NCI-H82 treated with DMSO at 0.1 percent for 48 hours (cell line): ENCODE data around the gene MORN4.

Source experiments
- DNase-seq: peaks from one replicate; lab custom pipeline; 2025; ENCODE audit not compliant: unreplicated experiment; lab: John Stamatoyannopoulos, UW

MORN4 gene

DNA sequence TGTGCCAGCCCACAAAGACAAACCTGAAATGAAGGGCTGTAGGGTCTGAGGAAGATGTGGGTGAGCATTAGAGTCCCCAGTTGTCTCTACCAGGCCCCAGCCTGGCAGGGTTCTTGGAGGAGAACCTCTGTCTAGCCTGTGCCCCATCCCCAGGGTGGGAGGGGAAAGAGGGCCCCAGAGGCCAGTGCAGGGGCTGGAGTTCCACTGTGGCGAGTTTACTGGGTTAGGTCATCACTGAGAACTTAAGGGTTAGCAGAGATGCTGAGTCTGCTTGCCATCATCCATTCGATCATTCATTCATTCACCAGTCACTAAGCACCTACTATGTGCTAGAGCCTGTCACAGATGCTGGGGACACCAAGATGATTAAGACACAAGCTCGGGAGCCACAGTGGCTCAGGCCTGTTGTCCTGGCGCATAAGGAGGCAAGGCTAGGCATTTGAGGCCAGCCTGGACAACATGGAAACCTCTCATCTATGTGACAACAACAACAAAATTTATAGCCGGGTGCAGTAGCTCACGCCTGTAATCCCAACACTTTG is 58.1 kb downstream of the MORN4 start:
- DNase-seq, result no peak

DNA sequence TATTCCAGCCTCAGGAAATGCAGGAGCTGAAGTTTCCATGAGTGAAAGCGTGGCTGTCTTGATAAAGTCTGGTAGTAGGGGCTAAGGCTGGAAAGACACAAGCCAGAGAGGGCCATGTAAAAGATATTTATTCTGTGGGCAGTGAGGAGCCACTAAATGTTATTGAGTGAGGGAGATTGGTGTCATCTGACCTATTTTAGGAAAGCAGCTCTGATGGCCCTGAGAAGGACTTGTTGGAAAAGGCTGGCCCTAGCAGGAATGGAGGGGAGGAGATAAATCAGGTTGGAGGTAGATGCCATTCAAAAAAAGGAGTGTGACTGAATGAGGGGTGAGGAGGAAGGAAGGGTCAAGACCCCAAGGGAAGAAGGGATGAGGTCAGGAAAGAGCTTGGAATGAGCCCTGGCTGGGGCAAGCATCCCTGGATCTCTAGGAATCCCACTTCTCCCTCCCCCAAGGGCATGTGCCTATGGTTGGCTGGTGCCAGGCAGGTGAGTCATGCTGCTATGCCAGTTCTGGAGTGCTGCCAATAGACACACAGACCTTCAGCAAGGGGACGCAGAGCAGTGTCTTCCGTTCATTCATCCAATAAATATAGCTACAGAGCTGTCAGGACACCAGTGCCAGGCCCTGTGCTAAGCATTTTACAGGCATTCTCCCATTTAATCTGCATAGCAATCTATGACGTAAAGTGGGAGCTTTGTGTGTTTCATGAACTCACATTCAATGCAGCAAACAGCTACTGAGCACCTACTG is 58.8 kb downstream of the MORN4 start:
- no peak for DNase-seq

DNA sequence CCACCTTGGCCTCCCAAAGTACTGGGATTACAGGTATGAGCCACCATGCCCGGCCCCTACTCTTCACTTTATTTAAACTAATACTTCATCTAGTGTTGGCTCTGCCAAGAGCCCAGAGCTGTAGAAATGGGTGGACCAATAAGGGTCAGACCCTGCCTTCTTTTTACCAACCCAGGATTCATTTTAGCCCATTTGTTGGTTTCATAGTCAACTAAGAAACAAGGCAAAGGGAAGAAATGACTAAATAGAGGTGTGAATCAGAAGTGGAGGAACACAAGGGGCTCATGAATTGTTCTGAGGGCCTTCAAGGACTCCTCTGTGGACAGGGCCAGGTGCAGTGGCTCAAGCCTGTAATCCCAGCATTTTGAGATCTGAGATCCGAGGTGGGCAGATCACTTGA is 59.6 kb downstream of the MORN4 start:
- no peak for DNase-seq

DNA sequence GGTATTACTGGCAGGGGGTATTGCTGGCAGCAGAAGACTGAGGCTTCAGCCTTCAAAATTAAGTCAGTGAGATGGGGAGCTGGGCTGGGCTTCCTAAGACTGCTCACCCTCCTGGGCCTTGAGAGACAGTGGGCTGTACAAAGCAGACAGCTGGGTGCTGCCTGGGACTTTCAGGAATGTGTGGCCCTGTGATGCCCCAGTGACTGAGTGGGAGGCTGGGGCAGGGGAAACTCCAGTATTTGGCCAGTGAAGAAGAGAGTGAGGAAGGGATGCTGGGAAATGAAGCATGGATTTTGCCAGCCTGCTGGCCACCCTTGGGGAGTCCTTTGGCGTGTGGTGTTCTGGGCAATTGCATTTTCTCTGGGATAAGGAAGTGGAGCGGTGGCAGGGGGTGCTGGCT is 60.3 kb downstream of the MORN4 start:
- no peak for DNase-seq

DNA sequence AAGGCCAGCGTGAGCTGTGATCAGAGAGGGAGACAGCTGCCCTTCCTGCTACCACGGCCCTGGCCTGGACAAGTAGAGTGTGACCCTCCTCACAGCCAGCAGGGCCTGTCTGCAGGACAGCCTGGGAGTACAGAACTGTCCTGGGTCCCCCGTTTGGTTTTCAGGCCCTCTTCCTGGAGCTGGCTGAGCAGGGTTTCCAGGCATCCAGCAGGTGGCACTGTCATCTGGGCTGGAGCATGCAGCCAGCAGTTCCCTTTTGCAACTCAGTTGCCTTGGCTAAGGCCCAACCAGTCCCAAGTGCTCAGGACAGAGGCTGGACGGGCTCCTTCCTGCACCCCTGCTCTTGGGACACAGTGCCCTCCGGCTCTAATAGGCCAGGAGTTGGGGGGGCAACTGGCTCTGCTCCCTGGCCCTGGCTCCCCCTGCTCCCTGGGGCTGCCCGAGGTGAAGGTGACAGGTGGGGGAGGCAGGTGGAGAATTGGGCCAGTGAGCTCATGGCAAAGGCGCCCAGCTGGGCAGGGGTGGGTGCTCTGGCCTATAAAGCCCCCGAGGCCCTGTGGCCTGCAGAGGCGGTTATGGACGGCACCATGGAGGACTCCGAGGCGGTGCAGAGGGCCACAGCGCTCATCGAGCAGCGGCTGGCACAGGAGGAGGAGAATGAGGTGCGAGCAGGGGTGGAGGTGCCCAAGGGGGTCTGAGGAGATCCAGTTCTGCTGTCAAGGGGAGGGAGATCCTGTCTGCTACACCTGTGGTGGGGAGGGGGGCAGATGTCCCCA is 60.9 kb downstream of the MORN4 start, which contains the start of gene ANKRD2:
Gene ANKRD2, plus strand, starts transcription at position 566 of the 776 bp plus-strand sequence. Its CDS starts 10 bp downstream, at position 576.
- DNase-seq, result no peak

DNA sequence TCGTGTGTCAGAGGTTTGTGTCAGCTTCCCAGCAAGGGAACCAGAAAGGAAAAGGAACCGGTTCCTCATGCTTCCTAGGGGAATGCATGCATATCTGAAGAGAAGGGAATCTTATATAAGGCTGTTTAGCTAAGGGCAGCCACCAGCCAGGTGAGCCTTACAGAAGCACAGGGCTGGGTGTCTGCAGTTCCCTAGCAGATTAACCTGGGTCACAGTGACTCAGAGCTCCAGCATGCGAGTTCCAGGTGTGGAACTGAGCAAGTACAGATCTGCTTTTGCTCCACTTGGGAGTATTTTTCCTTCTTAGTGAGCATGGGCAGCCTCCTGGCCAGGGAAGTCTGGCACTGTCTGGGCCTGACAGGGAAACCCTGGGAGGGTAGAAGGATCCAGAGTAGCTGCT is 61.7 kb downstream of the MORN4 start:
- DNase-seq, result no peak

DNA sequence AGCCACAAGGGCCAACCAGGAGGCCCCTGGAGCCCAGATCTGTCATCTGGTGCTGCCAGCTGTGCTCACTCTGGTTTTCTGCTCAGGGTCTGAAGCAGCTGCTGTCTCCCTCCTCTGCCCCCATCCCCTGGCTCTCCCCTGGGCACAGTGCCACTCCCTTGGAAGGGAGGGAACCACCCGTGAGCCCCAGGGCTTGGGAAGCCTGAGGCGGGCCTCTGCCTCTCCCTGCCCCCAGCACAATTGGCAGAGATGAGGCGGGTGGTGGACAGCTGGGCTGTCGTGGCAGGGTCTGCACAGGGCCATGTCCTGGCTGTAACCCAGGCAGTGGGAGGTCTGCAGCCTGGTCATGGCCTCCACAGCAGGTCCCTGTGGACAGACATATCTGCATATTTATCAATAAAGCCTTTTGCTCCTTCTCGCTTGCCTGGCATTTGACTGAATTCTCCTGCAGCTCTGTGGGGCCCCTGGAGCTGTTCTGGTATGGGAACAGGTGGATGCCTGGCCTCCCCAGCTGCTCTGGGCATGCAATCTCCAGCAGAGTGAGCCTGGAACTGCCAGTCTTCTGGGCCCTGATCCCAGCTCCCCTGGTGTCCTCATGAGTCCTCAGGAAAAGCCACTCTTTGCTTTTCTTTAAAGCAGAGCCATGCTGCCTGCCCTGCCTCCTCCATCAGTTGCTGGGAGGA is 62.4 kb downstream of the MORN4 start:
- DNase-seq, result no peak

DNA sequence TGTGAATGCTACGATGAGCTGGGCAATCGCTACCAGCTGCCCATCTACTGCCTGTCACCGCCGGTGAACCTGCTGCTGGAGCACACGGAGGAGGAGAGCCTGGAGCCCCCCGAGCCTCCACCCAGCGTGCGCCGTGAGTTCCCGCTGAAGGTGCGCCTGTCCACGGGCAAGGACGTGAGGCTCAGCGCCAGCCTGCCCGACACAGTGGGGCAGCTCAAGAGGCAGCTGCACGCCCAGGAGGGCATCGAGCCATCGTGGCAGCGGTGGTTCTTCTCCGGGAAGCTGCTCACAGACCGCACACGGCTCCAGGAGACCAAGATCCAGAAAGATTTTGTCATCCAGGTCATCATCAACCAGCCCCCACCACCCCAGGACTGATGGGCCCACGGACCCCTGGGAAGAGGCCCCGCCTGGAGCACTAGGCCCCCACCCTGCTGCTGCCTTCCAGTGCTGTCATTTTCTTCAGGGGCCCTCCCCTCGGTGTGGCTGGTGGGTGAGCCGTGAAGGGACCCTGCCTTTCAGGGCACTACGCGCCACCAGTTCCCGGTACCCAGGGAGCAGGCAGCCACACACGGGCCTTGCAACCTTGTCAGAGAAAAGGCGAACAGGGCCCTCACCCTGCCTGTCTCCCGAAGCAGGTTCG is 63.0 kb downstream of the MORN4 start:
- DNase-seq, result no peak

DNA sequence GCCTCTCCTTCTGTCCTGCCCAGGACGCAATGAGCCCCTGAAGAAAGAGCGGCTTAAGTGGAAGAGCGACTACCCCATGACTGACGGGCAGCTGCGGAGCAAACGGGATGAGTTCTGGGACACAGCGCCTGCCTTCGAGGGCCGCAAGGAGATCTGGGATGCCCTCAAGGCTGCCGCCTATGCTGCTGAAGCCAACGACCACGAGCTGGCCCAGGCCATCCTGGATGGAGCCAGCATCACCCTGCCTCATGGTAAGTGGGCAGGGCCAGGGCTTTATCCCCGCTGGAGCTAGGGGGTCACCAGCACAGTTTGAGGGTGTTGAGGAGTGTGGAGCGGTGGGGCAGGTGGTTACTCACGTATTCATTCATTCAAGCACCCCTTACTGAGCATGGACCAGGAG is 65.4 kb downstream of the MORN4 start:
- DNase-seq, result no peak

DNA sequence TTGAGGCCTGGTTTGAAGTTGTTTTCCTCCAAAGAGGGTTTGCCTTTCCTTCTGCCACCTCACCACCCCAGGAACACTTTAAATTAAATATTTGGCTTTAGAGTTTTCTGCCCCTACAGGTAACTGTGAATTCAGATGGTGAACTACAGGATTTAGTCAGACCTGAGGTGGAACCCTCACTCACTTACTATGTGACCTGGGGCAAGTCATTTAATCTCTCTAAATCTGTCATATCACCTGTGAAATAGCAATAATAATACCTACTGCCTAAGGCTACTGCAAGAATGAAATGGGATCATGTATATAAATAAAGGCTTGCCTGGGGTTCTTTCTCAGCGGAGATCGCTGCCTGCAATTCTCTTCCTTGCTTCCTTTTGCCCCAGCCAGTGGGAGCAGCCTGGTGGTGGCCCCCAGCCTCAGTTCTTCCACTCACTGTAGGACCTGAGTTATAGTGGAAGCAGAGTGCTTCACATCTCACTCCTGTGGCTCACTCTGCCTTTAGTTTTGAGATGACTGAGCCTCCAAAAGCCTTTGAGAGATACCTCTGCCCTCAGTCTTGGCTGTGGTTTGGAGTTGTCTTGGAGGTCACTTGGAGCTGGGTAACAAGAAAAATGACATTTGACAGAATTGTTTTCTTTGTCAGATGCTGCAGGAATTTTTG is 66.8 kb downstream of the MORN4 start:
- no peak for DNase-seq

DNA sequence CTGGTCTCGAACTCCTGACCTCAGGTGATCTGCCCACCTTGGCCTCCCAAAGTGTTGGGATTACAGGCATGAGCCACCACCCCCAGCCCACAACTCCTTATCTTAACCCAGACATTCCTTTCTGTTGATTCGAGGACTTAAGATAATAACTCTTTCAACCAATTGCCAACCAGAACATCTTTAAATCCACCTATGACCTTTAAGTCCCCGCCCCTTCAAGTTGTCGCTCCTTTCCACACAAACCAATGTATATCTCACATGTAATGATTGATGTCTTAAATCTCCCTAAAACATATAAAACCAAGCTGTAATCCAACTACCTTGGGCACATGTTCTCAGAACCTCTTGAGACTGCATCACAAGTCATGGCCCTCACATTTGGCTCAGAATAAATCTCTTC is 68.5 kb downstream of the MORN4 start:
- DNase-seq, result no peak
